ENCODE measurements around the gene AMPD2. TPM values are rescaled to one million over a fixed set of nuclear protein-coding genes. Genes with fewer than 3 reads are reported as not detected.

AMPD2 gene
- total RNA-seq, 4 donors from 2014 or later: 48.3 to 158 (median 110) TPM

DNA sequence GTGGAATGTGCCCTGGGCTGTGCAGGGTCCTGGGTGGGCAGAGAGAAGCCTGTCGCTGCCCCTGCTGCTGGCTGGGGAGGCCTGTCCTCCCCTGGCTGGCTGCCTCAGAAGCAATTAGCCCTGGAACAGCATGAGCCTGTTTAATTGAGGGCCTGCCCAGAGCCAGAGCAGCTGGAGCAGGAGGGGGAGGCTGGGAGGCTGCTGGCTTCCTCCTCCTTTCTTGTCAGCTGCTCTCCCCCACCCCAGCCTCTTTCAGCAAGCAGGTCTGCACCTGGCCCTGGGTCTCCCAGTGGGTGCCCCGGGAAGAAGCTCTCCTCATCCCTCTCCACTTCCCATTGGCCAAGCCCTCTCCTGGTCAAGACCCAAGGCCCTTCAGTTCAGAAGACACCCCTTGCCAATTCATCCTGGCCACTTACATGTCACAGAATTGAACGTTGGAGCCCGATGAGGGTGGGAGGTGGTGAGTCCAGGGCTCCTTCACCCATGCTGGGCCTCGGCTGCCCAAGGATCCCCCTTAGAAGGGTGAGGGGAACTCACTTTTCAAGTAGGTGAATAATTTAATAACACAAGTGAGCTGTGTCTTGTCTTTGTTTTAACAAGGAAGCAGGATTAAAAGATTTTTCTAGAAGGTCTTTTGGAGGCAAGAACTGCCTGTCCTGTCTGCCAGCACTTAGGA, 13.2 kb downstream of the AMPD2 start:
- Histone ChIP-seq H3K27me3 (no peaks in the 10 kb centered on the region), H3K36me3 (peaks cover 0 to 37% (median 0%) of the 10 kb centered on the region in 3 donors), H3K9me3 (no peaks in the 10 kb centered on the region), H3K27ac (peak overlapping the region in 1 of 4 donors; percentile 25), H3K4me3 (no peak overlapping the region), H3K4me1 (peaks cover 0 to 33% (median 5%) of the 10 kb centered on the region in 4 donors)
- TF ChIP-seq POLR2A (IDR thresholded peaks at IDR 0.05): no peak
- TF ChIP-seq, protein P1, sequence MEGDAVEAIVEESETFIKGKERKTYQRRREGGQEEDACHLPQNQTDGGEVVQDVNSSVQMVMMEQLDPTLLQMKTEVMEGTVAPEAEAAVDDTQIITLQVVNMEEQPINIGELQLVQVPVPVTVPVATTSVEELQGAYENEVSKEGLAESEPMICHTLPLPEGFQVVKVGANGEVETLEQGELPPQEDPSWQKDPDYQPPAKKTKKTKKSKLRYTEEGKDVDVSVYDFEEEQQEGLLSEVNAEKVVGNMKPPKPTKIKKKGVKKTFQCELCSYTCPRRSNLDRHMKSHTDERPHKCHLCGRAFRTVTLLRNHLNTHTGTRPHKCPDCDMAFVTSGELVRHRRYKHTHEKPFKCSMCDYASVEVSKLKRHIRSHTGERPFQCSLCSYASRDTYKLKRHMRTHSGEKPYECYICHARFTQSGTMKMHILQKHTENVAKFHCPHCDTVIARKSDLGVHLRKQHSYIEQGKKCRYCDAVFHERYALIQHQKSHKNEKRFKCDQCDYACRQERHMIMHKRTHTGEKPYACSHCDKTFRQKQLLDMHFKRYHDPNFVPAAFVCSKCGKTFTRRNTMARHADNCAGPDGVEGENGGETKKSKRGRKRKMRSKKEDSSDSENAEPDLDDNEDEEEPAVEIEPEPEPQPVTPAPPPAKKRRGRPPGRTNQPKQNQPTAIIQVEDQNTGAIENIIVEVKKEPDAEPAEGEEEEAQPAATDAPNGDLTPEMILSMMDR (IDR thresholded peaks at IDR 0.05): no peak
- DNase-seq: peak in 2 of 3 donors; percentile 49 to 54

DNA sequence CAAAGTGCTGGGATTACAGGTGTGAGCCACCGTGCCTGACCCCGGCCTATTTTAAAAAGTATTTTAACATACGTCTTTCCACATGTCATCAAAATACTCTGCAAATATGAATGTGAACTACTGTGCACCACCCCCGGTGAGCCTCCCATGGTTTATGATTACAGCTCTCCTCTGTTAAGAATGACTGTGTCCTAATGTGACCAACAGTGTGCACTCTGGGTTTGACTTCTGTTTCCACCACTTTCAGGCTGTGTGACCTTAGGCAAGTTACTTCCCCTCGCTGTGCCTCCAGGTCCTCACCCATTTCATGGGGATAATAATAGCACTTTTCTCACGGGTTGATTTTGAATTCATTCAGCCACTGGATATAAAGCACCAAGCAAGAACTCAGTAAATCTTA, 14.7 kb downstream of the AMPD2 start:
- peaks cover 0 to 33% (median 5%) of the 10 kb centered on the region in 4 donors for H3K4me1 ChIP-seq
- DNase-seq: no peak

DNA sequence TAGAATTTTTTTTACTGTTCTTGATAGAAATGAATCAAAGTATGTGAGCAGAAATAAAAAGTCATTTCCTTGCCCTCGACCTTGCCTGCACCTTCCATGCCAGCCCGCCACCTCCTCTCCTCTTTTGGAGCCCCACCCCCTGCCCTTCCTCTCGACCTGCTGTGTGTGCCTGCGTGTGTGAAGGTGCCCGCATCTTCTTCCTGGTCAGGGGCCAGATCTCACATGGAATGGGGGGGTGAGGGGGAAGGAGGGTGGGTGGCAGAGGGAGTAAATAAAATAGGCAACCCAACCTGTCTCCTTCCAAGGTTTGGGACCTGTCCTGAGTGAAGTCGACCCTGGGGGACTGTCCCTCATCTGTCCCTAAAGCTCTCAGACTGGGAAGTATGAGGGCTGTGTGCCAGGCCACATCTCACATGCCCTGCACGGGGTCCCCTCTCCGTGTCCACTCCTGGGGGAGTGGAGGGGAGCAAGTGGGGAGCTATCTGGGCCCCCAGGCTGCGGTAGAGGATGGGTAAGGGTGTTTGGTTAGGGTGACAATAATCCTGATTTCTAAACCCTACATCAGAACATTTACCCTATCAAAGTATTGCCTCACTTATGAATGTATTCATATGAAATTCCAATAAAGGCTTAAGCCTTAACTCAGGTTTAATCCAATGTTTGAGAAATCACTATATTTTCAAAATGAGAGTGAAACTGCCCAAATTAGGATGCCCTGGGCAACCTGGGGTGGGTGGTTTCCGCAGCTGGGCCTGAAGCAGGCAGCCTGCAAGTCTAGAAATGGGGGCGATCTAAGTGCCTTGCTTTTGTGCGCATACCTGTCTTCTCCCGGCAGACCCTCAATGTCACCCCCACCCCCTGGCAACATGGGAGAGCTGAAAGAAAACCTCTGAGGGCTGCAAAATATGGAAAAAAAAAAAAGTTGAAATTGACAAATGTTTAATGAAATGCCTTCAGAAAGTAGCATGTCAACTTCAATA, 15.4 kb downstream of the AMPD2 start:
- peak in 1 of 3 donors; percentile 46 for DNase-seq
- Histone ChIP-seq H3K4me3 (no peak overlapping the region), H3K27ac (peak overlapping the region in 1 of 4 donors; percentile 19), H3K4me1 (peaks cover 0 to 33% (median 5%) of the 10 kb centered on the region in 4 donors), H3K36me3 (peaks cover 0 to 15% (median 0%) of the 10 kb centered on the region in 3 donors), H3K9me3 (no peaks in the 10 kb centered on the region), H3K27me3 (no peaks in the 10 kb centered on the region)
- TF ChIP-seq, protein P1 (IDR thresholded peaks at IDR 0.05): no peak
- TF ChIP-seq POLR2A (IDR thresholded peaks at IDR 0.05): no peak

More for the DNA sequence above, 14.7 kb downstream of the AMPD2 start:
- Histone ChIP-seq H3K36me3 (peaks cover 0 to 22% (median 0%) of the 10 kb centered on the region in 3 donors), H3K27ac (peak overlapping the region in 1 of 4 donors; percentile 19), H3K9me3 (no peaks in the 10 kb centered on the region), H3K27me3 (no peaks in the 10 kb centered on the region), H3K4me3 (no peak overlapping the region)
- no peak for TF ChIP-seq POLR2A (IDR thresholded peaks at IDR 0.05)
- TF ChIP-seq, protein P1 (IDR thresholded peaks at IDR 0.05): no peak

DNA sequence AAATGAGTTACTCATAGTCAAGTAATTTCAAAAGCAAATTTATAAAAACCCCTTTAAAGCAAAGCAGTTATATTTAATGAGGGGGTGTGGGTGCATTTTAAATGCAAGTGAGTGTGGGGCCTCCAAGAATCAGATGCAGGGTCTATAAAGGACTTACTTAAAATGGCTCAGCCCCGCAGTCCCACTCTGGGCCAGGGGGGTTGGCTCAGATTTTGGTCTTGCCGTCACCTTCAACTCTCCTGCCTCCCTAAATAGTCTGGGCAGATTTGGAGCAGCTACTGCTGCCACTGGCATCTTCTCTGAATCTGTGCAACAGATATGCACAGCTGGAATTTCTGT, 16.2 kb downstream of the AMPD2 start:
- TF ChIP-seq POLR2A (IDR thresholded peaks at IDR 0.05): no peak
- TF ChIP-seq, protein P1 (IDR thresholded peaks at IDR 0.05): no peak
- Histone ChIP-seq H3K27me3 (no peaks in the 10 kb centered on the region), H3K36me3 (peaks cover 0 to 11% (median 0%) of the 10 kb centered on the region in 3 donors), H3K4me1 (peaks cover 0 to 33% (median 5%) of the 10 kb centered on the region in 4 donors), H3K27ac (peak overlapping the region in 1 of 4 donors; percentile 73), H3K4me3 (no peak overlapping the region), H3K9me3 (no peaks in the 10 kb centered on the region)
- DNase-seq: no peak

DNA sequence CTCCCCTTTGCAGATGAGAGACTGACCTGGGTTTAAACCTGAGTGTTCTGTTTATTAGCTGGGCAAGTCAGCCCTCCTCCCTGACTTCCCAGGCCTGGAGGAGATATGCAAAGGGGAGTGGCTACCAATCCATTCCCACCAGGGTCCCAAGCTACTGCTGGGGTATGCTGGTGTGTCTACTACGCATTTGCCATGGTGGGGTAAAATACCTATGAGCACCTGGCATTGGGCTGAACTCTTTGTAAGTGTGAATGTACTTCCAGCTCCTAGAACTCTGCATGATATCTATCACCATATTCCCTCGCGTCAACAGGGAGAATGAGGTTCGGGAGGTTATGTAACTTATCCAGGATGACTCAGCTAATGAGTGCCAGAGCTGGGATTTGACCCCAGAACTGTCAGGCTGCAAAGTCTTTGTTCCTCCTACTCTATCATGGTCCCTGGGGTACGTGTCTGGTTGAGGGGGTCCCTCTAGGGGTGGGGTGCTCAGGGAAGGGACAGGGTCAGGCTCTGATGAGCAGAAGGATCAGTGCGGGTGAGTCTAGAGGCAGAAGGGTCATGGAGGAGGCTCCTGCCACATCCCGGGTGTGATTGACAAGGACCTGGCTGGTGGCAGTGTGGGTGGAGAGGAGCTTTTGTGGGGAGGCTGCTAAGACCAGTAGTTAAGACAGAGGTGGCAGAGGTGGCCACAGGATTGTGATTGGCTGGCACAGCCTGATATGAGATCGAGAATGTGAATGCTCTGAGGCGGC, 16.7 kb downstream of the AMPD2 start:
- H3K36me3 ChIP-seq: peaks cover 0 to 5% (median 0%) of the 10 kb centered on the region in 3 donors
- no peaks in the 10 kb centered on the region for H3K27me3 ChIP-seq
- peak overlapping the region in 2 of 4 donors; percentile 24 to 73 for H3K27ac ChIP-seq
- no peaks in the 10 kb centered on the region for H3K9me3 ChIP-seq
- no peak overlapping the region for H3K4me3 ChIP-seq
- peak in 1 of 3 donors; percentile 50 for DNase-seq
- peaks cover 0 to 33% (median 5%) of the 10 kb centered on the region in 4 donors for H3K4me1 ChIP-seq
- TF ChIP-seq, protein P1 (IDR thresholded peaks at IDR 0.05): no peak
- TF ChIP-seq POLR2A (IDR thresholded peaks at IDR 0.05): peak in 1 of 2 donors; percentile 5
